A549 (cell line): ENCODE results near the gene SCPEP1. TPM values are rescaled to one million over a fixed set of nuclear protein-coding genes. Genes with fewer than 3 reads are reported as not detected.
"Not testable (repeated sequence)": the region's sequence is repeated elsewhere in the genome, so short reads cannot be mapped to it uniquely, and the experiment has no call there.

ENCODE experiments used
- ATAC-seq, 2 experiments: fragments of 200-7000 bp in 1 of 2; fragments of >200 bp in 1 of 2; cut with Nextera tagmentation in 1 of 2; cut with Tn5 transposase in 1 of 2; 3 replicates each; pipeline versions ENCODE4 v1.8.0 to v1.9.1; 2018 to 2020; ENCODE audit warnings: mild to moderate bottlenecking in 1 of 2, moderate library complexity in 1 of 2
- CTCF ChIA-PET: fragments of 300-600 bp; sonication (Branson Sonifier 250); formaldehyde crosslinking; extraction: SDS; loops from one replicate; lab custom pipeline; 2021; ENCODE audit warnings: antibody characterized with exemption, inconsistent platforms; lab: Yijun Ruan, JAX
- POLR2A ChIA-PET: fragments of 350-600 bp; formaldehyde crosslinking; extraction: SDS; loops from one replicate; lab custom pipeline; 2021; ENCODE audit warnings: antibody characterized with exemption, inconsistent platforms; lab: Yijun Ruan, JAX
- DNase-seq, 2 experiments: peaks; one replicate each; pipeline versions ENCODE4 v3.0.0 to v3.0.0-alpha.2; 2011 to 2016; ENCODE audit warnings: low read depth in 1 of 2, low spot score in 1 of 2
- FAIRE-seq: peaks from 2 replicates; lab custom pipeline; 2011; peaks lifted over from hg19 to GRCh38; lab: Jason Lieb, UNC
- H3K27ac ChIP-seq, 2 experiments: fragments of >200 bp; sonication (Bioruptor Twin); formaldehyde crosslinking; 3 replicates each; pipeline ENCODE4 v1.5.1; 2016 to 2017
- H3K4me1 ChIP-seq: fragments of >200 bp; sonication (Bioruptor Twin); formaldehyde crosslinking; 3 replicates; pipeline ENCODE4 v1.6.1; 2016
- H3K4me2 ChIP-seq: fragments of >200 bp; sonication (Bioruptor Twin); formaldehyde crosslinking; 3 replicates; pipeline ENCODE4 v1.6.1; 2016
- H3K4me3 ChIP-seq: fragments of >200 bp; sonication (Bioruptor Twin); formaldehyde crosslinking; 3 replicates; pipeline ENCODE4 v1.5.1; 2016
- H3K9me3 ChIP-seq: fragments of >200 bp; sonication (Bioruptor Twin); formaldehyde crosslinking; 3 replicates; pipeline ENCODE4 v1.6.1; 2016
- CBX2 ChIP-seq: fragments of 200-600 bp; sonication (generic); IDR thresholded peaks from 2 replicates; pipeline ENCODE4 v1.6.1; 2016; ENCODE audit warnings: low read depth, mild to moderate bottlenecking, borderline replicate concordance
- CHD2 ChIP-seq: fragments of 150-350 bp; IDR thresholded peaks from 2 replicates; pipeline ENCODE4 v1.6.1; 2014; ENCODE audit warnings: low read length; ENCODE audit not compliant: partially characterized antibody
- CTCF ChIP-seq: fragments of >200 bp; sonication (Bioruptor Twin); formaldehyde crosslinking; IDR thresholded peaks from 3 replicates; pipeline ENCODE4 v1.5.1; 2016
- EHF ChIP-seq: fragments of 250-450 bp; sonication (Bioruptor Pico); IDR thresholded peaks from 2 replicates; pipeline ENCODE4 v1.5.0; 2020; ENCODE audit warnings: mild to moderate bottlenecking
- FOSL2 ChIP-seq, 2 experiments: fragments of 450-650 bp in 1 of 2; fragments of >200 bp in 1 of 2; sonication (Bioruptor Twin) in 1 of 2; formaldehyde crosslinking; IDR thresholded peaks; 2 replicates each; pipeline versions ENCODE4 v1.5.0 to v1.6.1; 2016 to 2020; ENCODE audit warnings: mild to moderate bottlenecking in 1 of 2, moderate library complexity in 1 of 2
- HDAC2 ChIP-seq: fragments of 200-600 bp; sonication (generic); IDR thresholded peaks from 2 replicates; pipeline ENCODE4 v1.6.1; 2016
- HEYL ChIP-seq: fragments of 250-450 bp; sonication (Bioruptor Pico); IDR thresholded peaks from 2 replicates; pipeline ENCODE4 v1.8.0; 2021; ENCODE audit warnings: mild to moderate bottlenecking, moderate library complexity
- JUN ChIP-seq, 2 experiments: fragments of >200 bp; sonication (Bioruptor Twin); formaldehyde crosslinking; IDR thresholded peaks; 2 replicates in 1 of 2; 3 replicates in 1 of 2; pipeline ENCODE4 v1.6.1; 2016 to 2017
- JUNB ChIP-seq: fragments of >200 bp; sonication (Bioruptor Twin); formaldehyde crosslinking; IDR thresholded peaks from 2 replicates; pipeline ENCODE4 v1.6.1; 2016
- MYC ChIP-seq: IDR thresholded peaks from 2 replicates; pipeline ENCODE4 v1.6.1; 2012; ENCODE audit warnings: mild to moderate bottlenecking, inconsistent platforms, low read length, improper control_type of control experiment, borderline replicate concordance
- NR3C1 ChIP-seq: fragments of >200 bp; sonication (Bioruptor Twin); formaldehyde crosslinking; IDR thresholded peaks from 3 replicates; pipeline ENCODE4 v1.6.1; 2017
- RAD21 ChIP-seq, 2 experiments: fragments of >200 bp in 1 of 2; sonication (Bioruptor Twin) in 1 of 2; formaldehyde crosslinking in 1 of 2; IDR thresholded peaks in 1 of 2; conservative IDR thresholded peaks in 1 of 2; 2 replicates in 1 of 2; 3 replicates in 1 of 2; pipeline ENCODE4 v1.6.1; 2012 to 2018; ENCODE audit warnings: inconsistent platforms in 1 of 2
- RNF2 ChIP-seq: fragments of 200-600 bp; sonication (generic); IDR thresholded peaks from 2 replicates; pipeline ENCODE4 v1.6.1; 2016; ENCODE audit warnings: low read depth, mild to moderate bottlenecking, antibody characterized with exemption, moderate library complexity, borderline replicate concordance
- SMC3 ChIP-seq: fragments of >200 bp; sonication (Bioruptor Twin); formaldehyde crosslinking; IDR thresholded peaks from 3 replicates; pipeline ENCODE4 v1.6.1; 2018; ENCODE audit warnings: inconsistent platforms
- SREBF2 ChIP-seq: fragments of 450-650 bp; IDR thresholded peaks from 2 replicates; pipeline ENCODE4 v1.6.1; 2014; ENCODE audit warnings: mild to moderate bottlenecking, moderate library complexity
- ZC3H11A ChIP-seq: fragments of 450-650 bp; IDR thresholded peaks from 2 replicates; pipeline ENCODE4 v1.6.1; 2014; ENCODE audit warnings: antibody characterized with exemption, mild to moderate bottlenecking
- ZFP36 ChIP-seq: fragments of 450-650 bp; IDR thresholded peaks from 2 replicates; pipeline ENCODE4 v1.6.1; 2014; ENCODE audit warnings: borderline replicate concordance; ENCODE audit not compliant: partially characterized antibody
- WGBS: methylation state at CpG from one replicate; pipeline ENCODE4 v1.1.6; 2017; ENCODE audit errors: missing lambda C conversion rate; 5-methylcytosine and 5-hydroxymethylcytosine counted together
- polyA plus RNA-seq, 4 experiments: library from polyadenylated mRNA; depleted of rRNA in 3 of 4; stranded (reverse); fragments of >200 nt; fragmentation: RNase III in 1 of 4; extraction: RNeasy Plus Mini Kit Qiagen cat#74134 plus additional on column Dnase treatment in 1 of 4; gene quantifications; 2 replicates in 3 of 4; 3 replicates in 1 of 4; pipeline ENCODE4 v1.2.3, GENCODE V29; 2011 to 2017

The SCPEP1 gene
- polyA plus RNA-seq, 2 of the 4 experiments (the other 2 are of a cell fraction) = 44.5 to 45.0 TPM

GRCh38 chr17:56935461-56935860 lies 42.5 kb upstream of the SCPEP1 start:
- no peak for FAIRE-seq
- Histone ChIP-seq H3K4me2 (no peak overlapping the region), H3K27ac (no peak overlapping the region), H3K4me1 (no peaks in the 10 kb centered on the region)
- WGBS = 93% methylated on average over 3 of the region's 3 CpGs
- ATAC-seq = no peak
- TF ChIP-seq JUNB = no peak
- TF ChIP-seq ZC3H11A = no peak
- no peak for TF ChIP-seq RAD21 (conservative IDR thresholded peaks at IDR 0.05 in 1 of 2, IDR thresholded peaks at IDR 0.05 in 1 of 2)
- TF ChIP-seq CHD2 = no peak
- no peak for TF ChIP-seq ZFP36
- TF ChIP-seq HEYL = no peak
- no peak for TF ChIP-seq CTCF
- no peak for TF ChIP-seq EHF (CRISPR knock-in tag)
- TF ChIP-seq SREBF2 = no peak
- TF ChIP-seq, all 56 proteins: peak for 0
- CTCF ChIA-PET = interaction anchor here (1.1 to 2.6 kb wide), 4 partner anchors 18 to 116 kb away, joined by 3 to 36 read pairs (median 4); partner anchors contain the start of gene TRIM25
- Histone ChIP-seq H3K9me3 (0 out of 3 replicates have a peak, but pooled peaks cover under 1% of the 10 kb centered on the region), H3K4me3 (no peak overlapping the region)
- POLR2A ChIA-PET = no interaction called here
- DNase-seq = no peak

GRCh38 chr17:56936697-56937322 lies 41.1 kb upstream of the SCPEP1 start:
- H3K27ac ChIP-seq = no peak overlapping the region
- FAIRE-seq = no peak
- POLR2A ChIA-PET = no interaction called here
- no peak for DNase-seq
- no peak for ATAC-seq
- CTCF ChIA-PET = interaction anchor here (0.6 to 2.6 kb wide), 8 partner anchors 9 to 156 kb away, joined by 3 to 36 read pairs (median 3); partner anchors contain the start of gene TRIM25
- H3K4me1 ChIP-seq = no peaks in the 10 kb centered on the region
- no peak for TF ChIP-seq NR3C1
- no peak for TF ChIP-seq SMC3
- TF ChIP-seq ZC3H11A = no peak
- TF ChIP-seq MYC = no peak
- no peak for TF ChIP-seq JUN (IDR thresholded peaks at IDR 0.05)
- no peak for TF ChIP-seq FOSL2 (IDR thresholded peaks at IDR 0.05)
- TF ChIP-seq FOSL2 (CRISPR knock-in tag; IDR thresholded peaks at IDR 0.05) = no peak
- TF ChIP-seq CBX2 = no peak
- TF ChIP-seq HDAC2 = no peak
- H3K4me3 ChIP-seq = no peak overlapping the region
- H3K9me3 ChIP-seq = no peaks in the 10 kb centered on the region
- no peak overlapping the region for H3K4me2 ChIP-seq
- WGBS = 89% methylated on average over 6 of the region's 6 CpGs

- ChIA-PET CTCF (interaction anchor here (1.2 to 2.6 kb wide), 2 partner anchors 118 to 119 kb away, joined by 10 to 36 read pairs; no protein-coding TSS in a partner anchor), POLR2A (no interaction called here)
- Histone ChIP-seq H3K27ac (no peak overlapping the region), H3K4me1 (no peaks in the 10 kb centered on the region), H3K9me3 (no peaks in the 10 kb centered on the region), H3K4me3 (no peak overlapping the region), H3K4me2 (no peak overlapping the region)
- no peak for DNase-seq
- WGBS = 90% methylated on average over 2 of the region's 2 CpGs
- no peak for FAIRE-seq
- TF ChIP-seq FOSL2 (IDR thresholded peaks at IDR 0.05) (no peak), FOSL2 (CRISPR knock-in tag; IDR thresholded peaks at IDR 0.05) (peak; percentile 23; the same call in 1 of the 2 replicates), ZFP36 (no peak), RNF2 (no peak)
- no peak for ATAC-seq
Measured at GRCh38 chr17:56937687-56938086, 40.2 kb upstream of the SCPEP1 start.

- FAIRE-seq, H3K9me3 ChIP-seq, H3K4me1 ChIP-seq, H3K4me2 ChIP-seq, H3K4me3 ChIP-seq, POLR2A ChIA-PET, H3K27ac ChIP-seq, DNase-seq, ATAC-seq: not testable (repeated sequence)
- WGBS = 95% methylated on average over 5 of the region's 5 CpGs
- CTCF ChIA-PET = interaction anchor here (1.2 kb wide), 1 partner anchor 119 kb away, joined by 10 read pairs; no protein-coding TSS in a partner anchor
Measured at GRCh38 chr17:56938206-56938605, 39.7 kb upstream of the SCPEP1 start.
